Activated T-helper 9 cell treated with anti-CD3 and anti-CD28 coated beads, Interleukin-2, amount 50 U/mL, for 16 hours (primary cell): ENCODE results near the gene TADA3.

Experiments used
- DNase-seq: peaks from one replicate; pipeline ENCODE4 v3.0.0-alpha.2; 2020; ENCODE audit warnings: low read depth

The TADA3 gene

DNA sequence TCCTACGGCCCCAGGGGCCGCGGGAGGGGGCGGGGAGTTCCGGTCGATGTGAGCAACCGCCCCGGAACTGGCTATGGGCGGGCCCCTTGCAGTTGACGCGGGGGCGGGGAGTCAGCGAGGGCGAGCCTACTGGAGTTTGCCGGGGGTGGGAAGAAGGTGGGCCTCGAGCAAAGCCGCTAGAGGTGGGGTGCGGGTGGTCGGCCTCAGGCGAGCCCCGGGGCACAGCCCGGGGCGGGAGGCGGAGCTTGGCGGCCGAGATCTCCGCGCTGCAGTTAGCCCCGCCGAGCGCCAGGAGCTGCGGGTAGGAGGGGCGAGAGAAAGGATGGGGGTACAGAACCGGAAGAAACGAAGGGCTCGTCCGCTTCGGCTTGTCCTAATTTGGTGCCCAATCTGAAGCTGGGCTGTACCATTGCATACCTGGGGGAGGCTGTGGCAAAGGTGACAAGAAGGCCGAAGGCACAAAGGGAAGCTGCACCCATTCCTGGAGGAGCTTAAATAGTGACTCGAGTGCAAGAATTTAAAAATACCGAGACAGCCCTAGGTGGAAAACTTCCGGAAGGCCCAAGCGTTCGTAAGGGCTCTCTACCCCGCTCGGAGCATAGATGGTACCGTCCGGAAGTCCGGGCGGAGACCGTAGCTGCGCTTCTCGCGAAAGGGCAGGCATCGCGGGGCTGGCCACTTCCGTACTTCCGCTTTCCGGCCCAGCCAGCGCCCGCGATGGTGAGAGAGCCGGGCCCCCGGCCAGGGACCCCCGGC lies at the start of gene TADA3, which contains the start of gene ARPC4:
TADA3 (minus strand) TSS at position 69 of the 756 bp plus-strand sequence. CDS start 1,007 bp downstream, outside the sequence.
ARPC4 (plus strand) TSS at position 678 of the 756 bp plus-strand sequence; CDS start at position 718, 40 bp downstream.
- peak; percentile 87 for DNase-seq

GRCh38 chr3:9841015-9841414 lies 48.7 kb upstream of the TADA3 start:
- DNase-seq, result no peak

DNA sequence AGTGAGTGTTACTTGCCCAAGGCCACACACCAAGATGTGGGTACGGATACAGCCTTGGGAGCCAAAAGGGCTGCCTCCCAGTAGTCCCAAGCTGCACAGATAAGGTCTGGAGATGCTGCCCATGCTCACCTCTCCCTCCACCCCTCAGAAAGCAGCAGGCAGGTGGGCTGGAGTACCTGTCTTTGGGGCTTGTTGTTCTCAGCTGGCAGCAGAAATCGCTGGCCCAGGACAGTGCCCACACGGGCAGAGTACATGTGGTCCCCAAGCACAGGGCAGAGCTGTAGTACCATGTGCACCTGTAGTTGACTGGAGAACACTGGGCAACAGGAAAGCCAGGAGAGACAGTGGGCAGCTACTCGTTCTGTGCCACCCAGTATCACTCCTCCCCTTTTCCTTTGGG lies 46.6 kb upstream of the TADA3 start:
- DNase-seq, result no peak

GRCh38 chr3:9837701-9838582 lies 45.7 kb upstream of the TADA3 start:
- no peak for DNase-seq

DNA sequence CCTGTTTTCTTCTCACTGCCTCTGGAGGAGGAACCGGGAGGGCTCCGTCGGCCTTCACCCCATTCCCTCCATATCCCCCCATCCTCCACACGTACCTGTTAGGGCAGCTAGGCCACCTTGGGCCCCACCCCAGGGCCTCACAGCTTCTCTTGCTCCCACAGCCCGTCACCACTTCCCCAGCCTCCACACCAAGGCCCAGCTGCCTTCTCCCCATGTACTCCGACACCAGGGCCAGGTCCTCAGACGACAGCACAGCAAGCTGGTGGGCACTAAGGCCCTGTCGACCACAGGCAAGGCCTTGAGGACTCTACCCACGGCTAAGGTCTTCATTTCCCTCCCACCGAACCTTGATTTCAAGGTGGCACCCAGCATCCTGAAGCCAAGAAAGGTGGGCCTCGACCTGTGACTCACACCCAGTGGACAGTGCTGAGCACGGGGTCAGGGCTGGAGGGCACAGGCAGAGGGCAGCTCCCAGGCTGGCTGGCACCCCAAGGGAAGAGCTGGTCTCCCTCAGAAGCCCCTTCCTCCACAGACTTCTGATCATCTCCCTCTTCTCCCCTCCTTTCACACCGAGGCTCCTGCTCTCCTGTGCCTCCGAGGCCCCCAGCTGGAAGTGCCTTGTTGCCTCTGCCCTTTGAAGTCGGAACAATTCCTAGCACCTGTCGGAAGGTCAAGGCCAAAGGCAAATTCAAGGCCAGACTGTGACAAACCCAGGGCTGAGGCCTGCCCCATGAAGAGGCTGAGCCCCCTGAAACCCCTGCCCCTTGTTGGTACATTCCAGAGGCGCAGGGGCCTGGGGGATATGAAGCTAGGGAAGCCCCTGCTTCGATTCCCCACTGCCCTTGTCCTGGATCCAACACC lies 42.5 kb upstream of the TADA3 start:
- DNase-seq, result no peak

GRCh38 chr3:9833078-9833477 lies 40.8 kb upstream of the TADA3 start:
- no peak for DNase-seq

- DNase-seq, result no peak
Measured at GRCh38 chr3:9831253-9831652, 39.0 kb upstream of the TADA3 start.

DNA sequence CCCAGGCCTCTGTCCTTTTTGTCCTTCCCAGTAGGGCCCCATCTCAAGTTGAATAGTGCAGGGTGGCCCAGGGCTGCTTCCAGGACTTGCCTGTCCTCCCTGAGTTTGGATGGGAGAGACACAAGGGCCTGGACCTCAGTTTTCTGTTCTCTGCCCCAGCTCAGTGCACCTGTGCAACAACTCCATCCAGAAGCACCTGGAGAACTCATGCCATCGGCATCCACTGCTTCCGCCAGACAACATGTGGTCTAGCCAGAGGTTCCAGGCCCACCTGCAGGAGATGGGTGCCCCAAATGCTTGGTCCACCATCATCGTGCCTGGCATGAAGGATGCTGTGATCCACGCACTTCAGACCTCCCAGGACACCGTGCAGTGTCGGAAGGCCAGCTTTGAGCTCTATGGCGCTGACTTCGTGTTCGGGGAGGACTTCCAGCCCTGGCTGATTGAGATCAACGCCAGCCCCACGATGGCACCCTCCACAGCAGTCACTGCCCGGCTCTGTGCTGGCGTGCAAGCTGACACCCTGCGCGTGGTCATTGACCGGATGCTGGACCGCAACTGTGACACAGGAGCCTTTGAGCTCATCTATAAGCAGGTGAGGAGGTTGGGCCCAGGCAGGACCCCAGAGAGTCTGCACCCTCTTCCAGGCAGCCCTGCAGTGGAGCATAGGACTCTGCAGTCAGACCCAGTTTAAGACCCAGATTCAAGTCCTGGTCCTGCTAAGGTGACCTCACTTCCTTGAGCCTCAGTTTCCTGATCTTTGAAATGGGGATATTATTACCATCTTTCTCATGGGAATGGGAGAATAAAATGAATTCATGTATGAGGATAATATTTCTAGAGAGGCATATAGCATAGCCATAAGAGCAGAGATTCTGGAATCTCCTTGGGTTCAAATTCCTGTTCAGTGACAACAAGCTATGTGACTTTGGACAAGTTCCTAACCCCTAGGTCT lies 36.8 kb upstream of the TADA3 start:
- no peak for DNase-seq

GRCh38 chr3:9826815-9827573 lies 34.7 kb upstream of the TADA3 start:
- DNase-seq, result no peak

DNA sequence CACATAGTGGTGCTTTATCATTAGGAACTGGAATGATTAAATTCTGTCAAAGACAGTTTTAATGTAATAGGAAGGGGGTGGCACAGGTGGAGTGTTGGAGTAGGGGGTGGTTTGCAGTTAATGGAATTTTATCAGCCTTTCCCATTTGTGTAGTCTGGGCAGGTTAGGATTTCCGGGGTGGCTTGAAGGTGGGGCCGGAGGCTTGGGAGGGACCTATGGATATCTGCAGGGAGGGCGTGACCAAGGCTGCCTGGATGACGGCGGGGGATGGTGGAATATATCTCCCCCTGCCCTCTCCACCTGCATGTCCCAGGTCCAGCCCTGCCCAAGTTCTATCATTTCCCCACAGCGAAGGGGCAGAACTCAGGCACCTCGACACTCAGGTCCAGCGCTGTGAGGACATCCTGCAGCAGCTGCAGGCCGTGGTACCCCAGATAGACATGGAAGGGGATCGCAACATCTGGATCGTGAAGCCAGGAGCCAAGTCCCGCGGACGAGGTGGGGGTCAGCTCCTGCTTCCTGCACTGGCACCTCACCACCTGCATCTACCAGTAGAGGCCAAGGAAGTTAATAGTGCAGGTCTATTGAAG lies 33.3 kb upstream of the TADA3 start:
- DNase-seq, result no peak

- DNase-seq, result no peak
Measured at GRCh38 chr3:9820946-9821345, 28.7 kb upstream of the TADA3 start.

- no peak for DNase-seq
Measured at GRCh38 chr3:9820543-9820942, 28.3 kb upstream of the TADA3 start.

DNA sequence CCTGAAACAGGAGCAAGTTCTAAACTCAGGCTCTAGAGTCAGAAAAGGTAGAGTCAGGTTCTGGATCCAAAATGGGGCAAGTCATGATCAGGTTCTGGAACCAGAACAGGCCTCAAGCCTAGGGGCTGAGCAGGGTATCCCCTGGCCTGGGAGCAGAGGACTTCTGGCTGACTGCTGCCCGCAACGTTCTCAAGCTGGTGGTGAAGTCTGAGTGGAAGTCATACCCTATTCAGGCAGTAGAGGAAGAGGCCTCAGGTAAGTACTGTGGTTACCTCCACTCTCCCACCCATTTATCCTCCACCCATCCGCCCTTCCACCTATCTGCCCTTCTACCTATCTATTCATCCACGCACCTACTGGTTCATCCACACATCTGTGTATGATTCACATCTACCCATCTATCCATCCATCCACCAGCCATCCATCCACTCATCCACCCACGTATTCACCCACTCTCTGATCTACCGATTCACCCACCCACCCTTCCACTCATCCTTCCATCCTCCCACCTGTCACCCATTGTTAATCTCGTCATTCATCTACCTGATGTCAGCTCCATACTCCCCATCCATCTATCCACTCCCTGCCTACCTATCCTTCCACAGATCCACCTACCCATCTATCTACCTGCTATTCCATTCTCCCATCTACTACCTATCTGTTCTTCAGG lies 26.5 kb upstream of the TADA3 start:
- DNase-seq, result no peak

GRCh38 chr3:9817436-9817835 lies 25.2 kb upstream of the TADA3 start:
- no peak for DNase-seq

DNA sequence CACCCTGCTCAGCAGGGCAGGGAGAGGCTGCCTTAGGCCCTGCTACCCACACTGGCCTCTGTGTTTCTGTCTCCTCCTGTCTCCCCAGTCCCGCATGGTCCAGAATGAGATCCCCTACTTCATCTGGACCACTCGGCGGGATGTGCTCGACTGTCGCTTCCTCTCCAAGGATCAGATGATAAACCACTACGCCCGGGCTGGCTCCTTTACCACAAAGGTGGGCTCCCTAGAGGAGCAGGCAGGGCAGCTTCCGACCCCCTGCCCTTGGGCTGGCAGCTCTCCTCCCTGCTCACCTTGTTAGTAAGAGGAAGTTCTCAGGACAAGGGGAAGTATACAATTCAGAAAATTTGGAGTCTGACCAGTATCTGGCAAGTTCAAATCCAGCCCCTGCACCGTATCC lies 23.7 kb upstream of the TADA3 start:
- no peak for DNase-seq

GRCh38 chr3:9812870-9813483 lies 20.7 kb upstream of the TADA3 start:
- no peak for DNase-seq

GRCh38 chr3:9810846-9811245 lies 18.6 kb upstream of the TADA3 start:
- no peak for DNase-seq

DNA sequence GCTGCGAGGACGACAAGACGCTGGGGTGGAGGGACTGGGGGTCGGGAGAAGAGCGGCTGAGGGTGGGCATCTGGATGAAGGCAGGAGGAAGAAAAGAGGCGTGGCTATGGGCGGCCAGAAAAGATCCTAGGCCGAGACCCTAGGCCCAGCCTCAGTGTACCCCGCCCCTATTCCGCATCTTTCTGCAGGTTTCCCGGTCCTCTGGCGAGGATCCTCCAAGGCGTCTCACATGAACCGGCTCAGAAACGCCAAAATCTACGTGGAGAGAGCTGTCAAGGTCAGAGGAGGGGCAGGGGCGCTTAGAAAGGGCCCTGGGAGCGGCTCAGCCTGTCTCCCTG lies 18.1 kb upstream of the TADA3 start:
- DNase-seq, result no peak
